HG03439 (cell line): ENCODE measurements around the gene TPM2.

Experiments
- ATAC-seq: cut with Tn5 transposase; IDR thresholded peaks from one replicate; pipeline ENCODE4 v1.9.1; 2021; ENCODE audit warnings: mild to moderate bottlenecking, moderate library complexity; ENCODE audit not compliant: unreplicated experiment

TPM2 gene

DNA sequence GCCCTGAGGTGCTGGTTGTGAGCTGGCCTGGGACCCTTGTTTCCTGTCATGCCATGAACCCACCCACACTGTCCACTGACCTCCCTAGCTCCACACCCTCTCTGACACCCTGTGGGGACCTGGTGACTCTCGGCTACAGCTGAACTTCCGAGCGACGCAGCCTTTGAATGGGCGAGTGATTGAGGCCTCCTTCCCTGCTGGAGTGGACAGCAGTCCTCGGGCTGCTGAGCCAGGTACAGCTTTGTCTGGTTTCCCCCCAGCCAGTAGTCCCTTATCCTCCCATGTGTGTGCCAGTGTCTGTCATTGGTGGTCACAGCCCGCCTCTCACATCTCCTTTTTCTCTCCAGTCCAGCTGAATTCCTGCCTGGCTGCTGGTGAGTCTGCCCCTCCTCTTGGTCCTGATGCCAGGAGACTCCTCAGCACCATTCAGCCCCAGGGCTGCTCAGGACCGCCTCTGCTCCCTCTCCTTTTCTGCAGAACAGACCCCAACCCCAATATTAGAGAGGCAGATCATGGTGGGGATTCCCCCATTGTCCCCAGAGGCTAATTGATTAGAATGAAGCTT, 9.9 kb downstream of the TPM2 start:
- no peak for ATAC-seq

DNA sequence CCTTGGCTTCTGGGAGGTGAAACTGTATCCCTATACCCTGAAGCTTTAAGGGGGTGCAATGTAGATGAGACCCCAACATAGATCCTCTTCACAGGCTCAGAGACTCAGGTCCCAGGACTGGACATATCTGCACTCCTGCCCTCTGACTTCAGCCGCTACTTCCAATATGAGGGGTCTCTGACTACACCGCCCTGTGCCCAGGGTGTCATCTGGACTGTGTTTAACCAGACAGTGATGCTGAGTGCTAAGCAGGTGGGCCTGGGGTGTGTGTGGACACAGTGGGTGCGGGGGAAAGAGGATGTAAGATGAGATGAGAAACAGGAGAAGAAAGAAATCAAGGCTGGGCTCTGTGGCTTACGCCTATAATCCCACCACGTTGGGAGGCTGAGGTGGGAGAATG, 10.6 kb downstream of the TPM2 start:
- no peak for ATAC-seq

DNA sequence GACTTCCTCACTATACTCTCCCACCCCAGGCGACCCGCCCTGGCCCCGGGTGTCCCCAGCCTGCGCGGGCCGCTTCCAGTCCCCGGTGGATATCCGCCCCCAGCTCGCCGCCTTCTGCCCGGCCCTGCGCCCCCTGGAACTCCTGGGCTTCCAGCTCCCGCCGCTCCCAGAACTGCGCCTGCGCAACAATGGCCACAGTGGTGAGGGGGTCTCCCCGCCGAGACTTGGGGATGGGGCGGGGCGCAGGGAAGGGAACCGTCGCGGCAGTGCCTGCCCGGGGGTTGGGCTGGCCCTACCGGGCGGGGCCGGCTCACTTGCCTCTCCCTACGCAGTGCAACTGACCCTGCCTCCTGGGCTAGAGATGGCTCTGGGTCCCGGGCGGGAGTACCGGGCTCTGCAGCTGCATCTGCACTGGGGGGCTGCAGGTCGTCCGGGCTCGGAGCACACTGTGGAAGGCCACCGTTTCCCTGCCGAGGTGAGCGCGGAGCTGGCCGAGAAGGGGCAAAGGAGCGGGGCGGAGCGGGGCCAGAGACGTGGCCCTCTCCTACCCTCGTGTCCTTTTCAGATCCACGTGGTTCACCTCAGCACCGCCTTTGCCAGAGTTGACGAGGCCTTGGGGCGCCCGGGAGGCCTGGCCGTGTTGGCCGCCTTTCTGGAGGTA, 13.9 kb downstream of the TPM2 start:
- no peak for ATAC-seq

DNA sequence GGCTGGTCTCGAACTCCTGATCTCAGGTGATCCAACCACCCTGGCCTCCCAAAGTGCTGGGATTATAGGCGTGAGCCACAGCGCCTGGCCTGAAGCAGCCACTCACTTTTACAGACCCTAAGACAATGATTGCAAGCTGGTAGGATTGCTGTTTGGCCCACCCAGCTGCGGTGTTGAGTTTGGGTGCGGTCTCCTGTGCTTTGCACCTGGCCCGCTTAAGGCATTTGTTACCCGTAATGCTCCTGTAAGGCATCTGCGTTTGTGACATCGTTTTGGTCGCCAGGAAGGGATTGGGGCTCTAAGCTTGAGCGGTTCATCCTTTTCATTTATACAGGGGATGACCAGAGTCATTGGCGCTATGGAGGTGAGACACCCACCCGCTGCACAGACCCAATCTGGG, 14.5 kb downstream of the TPM2 start:
- ATAC-seq, result no peak

DNA sequence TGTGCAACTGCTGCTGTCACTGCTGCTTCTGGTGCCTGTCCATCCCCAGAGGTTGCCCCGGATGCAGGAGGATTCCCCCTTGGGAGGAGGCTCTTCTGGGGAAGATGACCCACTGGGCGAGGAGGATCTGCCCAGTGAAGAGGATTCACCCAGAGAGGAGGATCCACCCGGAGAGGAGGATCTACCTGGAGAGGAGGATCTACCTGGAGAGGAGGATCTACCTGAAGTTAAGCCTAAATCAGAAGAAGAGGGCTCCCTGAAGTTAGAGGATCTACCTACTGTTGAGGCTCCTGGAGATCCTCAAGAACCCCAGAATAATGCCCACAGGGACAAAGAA, 15.7 kb downstream of the TPM2 start:
- no peak for ATAC-seq

DNA sequence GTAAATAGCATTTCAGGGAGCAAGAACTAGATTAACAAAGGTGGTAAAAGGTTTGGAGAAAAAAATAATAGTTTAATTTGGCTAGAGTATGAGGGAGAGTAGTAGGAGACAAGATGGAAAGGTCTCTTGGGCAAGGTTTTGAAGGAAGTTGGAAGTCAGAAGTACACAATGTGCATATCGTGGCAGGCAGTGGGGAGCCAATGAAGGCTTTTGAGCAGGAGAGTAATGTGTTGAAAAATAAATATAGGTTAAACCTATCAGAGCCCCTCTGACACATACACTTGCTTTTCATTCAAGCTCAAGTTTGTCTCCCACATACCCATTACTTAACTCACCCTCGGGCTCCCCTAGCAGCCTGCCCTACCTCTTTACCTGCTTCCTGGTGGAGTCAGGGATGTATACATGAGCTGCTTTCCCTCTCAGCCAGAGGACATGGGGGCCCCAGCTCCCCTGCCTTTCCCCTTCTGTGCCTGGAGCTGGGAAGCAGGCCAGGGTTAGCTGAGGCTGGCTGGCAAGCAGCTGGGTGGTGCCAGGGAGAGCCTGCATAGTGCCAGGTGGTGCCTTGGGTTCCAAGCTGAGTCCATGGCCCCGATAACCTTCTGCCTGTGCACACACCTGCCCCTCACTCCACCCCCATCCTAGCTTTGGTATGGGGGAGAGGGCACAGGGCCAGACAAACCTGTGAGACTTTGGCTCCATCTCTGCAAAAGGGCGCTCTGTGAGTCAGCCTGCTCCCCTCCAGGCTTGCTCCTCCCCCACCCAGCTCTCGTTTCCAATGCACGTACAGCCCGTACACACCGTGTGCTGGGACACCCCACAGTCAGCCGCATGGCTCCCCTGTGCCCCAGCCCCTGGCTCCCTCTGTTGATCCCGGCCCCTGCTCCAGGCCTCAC, 16.3 kb downstream of the TPM2 start, which contains the start of gene CA9:
Gene CA9 (plus strand): TSS at position 797 of the 893 bp plus-strand sequence. CDS start 32 bp downstream, at position 829.
- no peak for ATAC-seq

DNA sequence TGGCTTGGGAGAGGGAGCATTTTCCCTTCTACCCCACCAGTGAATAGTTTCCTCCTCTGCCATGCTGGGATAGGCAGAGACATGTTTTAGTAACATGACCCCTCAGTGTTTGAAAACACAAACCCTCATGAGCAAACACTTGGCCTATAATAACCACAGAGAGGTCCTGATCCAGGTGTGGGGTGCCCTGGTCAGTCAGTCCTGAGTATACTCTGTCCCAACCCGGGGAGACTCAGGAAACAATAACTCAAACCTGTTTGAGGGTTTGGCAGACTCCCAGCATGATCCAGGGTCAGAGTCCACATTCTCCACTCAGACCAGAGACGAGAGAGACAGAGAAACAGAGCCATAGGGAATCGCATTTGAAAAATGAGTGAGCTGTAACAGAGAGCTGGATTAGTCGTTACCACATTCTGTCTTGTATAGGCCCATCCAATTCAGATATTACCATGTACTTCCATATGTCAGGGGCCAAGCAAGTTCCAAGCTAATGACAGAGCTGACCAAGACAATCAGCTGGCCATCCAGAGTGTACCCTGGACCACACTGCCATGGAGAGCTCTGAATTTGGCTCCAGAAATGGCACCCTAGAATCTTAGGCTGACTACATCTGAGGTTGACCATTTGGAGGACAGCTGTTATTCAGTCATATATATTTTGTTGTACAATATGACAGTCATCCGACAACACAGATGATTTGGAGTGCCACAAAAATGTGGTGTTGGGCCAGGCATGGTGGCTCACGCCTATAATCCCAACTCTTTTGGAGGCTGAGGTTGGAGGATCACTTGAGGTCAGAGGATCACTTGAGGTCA, 20.2 kb downstream of the TPM2 start:
- no peak for ATAC-seq

DNA sequence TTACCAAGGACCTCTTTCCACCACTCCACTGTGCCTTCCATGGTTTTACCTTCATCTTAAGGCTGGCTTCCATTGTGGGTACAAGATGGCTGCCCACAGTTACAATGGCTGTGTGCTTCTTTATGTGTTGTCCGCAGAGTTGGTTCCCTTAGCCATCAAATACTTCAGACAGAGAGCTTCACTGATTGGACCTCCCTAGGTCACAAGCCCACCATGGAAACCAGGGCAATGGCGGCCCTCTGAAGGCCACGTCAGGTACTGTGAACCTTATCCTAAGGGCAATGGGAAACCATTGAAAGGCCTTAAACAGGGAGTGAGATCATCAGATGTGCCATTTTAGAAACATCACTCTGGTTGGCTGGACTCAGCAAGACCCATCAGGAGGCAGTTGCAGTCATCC, 21.8 kb downstream of the TPM2 start:
- no peak for ATAC-seq

DNA sequence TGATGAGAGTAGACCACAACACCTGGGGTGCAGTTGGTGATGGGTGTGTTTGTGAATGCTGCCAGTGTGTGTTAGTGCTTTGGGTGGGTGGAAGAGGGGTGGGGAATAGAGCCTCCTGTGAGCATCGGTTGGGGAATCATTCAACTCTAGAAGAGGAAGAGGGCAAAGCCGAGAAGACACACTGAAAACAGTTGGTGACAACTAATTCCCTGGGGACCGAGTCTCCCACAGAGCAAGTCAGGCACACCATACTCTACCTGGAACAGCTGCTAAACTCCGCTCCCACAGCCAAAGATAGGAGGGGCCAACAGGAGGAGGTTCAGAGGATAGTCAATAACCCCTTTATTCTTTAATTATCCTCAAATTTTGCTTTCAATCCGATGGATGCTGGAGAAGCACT, 23.2 kb downstream of the TPM2 start:
- ATAC-seq, result no peak

DNA sequence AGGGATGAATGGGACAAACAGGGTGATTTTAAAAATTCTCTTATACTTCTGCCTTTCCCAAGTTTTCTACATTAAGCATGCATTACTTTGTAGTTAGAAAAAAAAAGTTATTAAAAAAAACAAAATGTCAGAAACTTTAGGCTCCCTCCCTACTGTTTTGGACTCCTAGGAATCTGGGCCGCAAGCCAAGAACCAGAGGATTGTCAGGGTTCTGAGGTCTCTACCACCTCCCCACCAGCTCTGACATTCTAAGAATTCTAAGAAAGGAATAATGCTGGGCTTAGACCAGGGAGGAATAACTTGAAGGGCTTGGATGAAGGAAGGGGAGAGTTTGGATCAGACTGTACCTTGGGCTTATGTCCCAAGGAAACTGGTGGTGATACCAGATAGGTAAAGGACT, 23.7 kb downstream of the TPM2 start:
- ATAC-seq, result no peak

DNA sequence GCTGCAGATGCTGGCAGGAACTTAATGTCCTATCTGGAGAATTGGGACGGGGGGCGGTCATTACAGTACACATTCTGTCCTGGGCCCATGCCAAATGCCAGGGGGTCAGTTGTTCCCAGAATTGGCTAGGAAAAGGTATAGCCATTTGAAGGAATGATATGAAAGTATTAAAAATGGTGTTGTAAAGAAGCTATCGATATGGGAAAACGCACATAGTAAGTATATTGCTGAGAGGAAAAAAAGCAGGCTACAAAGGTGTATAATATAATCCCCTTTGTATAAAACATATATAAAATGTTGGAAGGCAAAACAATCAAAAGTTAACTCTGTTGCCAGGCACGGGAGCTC, 24.3 kb downstream of the TPM2 start:
- no peak for ATAC-seq

DNA sequence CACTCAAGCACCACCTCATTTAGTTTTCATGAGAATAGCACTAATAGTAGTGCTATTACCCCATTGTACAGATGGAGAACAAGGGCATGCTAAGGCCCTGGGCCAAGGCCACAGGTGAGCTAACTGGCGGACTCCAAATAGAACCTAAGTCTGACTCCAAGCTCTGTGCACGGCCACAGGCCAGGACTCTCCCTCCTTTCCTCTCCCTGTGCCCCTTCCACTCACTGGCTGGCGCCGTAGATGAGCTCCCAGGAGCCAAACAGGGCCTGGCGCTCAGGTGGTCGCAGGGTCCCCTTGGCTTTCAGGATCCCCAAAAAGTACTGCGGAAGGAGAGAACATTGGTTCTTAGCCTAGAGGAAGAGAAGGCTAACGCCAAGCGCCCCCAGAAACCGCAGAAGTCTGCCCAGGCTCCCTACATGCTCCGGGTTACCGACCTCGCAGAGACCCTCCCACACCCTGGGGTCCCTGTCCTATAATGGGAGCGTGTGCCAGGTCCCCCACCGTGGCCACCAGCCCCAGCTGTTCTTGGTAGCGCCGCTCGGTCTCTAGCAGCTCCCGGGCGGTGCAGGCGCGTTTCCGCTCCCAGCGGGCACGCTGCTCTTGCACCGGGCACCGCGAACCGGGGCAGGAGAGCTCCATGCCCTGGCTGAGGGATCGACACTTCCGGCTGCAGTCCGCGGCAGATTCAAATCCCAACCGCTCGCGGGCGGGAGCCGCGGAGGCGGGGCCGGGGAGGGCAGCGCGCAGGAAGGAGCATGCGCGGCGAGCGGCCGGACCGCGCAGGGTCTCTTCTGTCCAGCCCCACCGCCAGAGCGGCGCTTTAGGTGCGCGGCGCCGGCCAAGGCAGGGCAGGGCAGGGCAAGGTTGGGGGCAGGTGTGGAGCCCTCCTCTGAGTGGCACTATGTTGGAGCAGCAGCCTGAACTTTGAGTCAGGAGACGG, 24.9 kb downstream of the TPM2 start, which contains the start of gene ARHGEF39:
Gene ARHGEF39 (minus strand): TSS at position 665 of the 940 bp plus-strand sequence. CDS start 26 bp downstream, at position 639.
- peak; percentile 76 for ATAC-seq

DNA sequence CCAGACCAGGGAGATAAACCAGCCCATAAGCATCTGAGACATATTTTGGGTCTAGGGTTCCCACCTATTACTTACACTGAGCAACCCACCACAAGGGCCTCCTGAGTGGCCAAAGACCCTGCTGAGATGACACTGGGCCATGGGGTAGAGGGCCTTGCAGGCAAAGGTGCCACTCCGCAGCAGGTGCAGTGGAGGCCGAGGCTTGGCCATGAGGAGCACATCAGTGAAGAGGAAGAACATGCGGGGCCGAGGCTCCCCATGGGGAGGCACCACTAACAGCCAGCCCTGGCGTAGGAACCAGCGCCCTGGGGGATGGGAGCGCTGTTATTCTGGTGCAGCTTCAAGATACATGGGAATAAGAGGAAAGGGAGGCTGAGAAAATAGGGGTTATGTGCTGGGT, 27.3 kb downstream of the TPM2 start:
- no peak for ATAC-seq

DNA sequence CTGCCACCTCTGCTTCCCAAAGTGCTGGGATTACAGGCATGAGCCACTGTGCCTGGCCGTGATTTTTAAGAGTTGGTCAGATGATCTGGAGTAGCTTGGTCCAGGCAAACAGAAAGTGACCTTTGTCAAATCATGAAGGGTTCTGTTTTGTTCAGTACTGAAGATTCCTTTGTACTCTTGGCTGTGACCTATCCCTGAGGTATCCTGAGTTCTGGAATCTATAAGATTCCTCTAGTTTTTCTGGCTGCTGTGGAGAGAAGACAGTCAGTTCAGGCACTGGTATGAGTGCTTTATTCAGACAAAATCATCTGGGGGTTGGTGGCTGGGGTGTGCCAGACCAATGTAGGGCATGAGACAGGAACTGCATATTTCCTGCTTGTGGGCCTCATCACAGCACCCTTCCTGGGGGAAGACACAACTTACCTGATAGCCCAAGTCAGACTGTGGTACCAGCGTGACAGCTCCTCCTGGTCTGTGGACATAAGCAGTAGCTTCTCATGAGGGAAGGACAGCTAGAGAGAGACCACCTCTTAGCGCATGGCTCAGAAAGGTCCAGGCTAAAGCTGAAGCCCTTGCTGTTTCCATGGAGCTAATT, 27.9 kb downstream of the TPM2 start:
- ATAC-seq, result no peak

DNA sequence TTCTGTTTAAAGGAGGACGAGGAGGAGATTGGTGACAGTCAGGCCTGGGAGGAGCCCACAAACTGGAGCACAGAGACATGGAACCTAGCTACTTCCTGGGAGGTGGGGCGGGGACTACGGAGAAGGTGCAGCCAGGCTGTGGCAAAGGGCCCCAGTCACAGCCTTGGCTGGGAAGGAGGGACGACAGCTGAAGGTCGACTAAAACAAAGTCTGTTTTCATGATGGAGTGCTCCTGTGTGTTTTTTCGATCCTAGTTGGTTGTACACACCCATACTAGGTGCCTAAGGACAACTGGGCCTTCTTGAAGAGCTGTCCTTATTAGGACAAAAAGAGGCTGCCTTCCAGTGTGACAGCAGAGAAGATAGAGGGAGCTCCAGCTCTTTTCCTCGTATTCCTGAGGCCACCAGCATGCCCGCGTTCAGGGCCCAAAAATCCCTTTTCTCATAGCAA, 28.7 kb downstream of the TPM2 start:
- ATAC-seq, result no peak

DNA sequence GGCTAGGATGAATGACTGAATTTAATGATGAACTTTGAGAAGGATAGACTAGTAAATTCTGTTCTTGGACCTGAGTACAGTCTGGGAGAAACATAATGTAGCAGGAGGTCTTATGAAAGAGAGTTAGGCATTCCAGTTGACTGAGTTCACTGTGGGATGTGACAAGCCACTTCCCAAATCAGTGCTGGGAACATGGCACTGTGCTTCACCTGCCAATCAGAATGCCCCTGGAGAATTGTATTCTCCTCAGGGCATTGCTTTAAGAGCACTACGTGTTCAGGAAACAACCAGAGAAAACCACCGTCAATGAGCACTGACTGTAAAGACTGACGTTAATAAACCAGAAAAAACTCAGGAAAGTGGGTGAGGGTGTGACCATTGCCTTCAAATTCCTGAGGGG, 30.4 kb downstream of the TPM2 start:
- ATAC-seq, result no peak

DNA sequence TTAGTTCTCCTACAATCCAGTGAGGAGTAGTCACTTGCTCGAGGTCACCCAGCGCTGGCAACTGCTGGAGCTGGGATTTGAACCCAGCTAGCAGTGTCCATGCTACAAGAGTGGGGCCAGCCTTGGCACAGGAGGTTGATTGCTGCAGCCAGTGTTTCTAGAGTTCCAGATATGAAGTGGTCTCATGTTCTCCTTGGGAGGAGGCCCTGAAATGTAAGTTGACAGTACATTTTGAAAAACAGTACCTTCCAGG, 30.8 kb downstream of the TPM2 start:
- no peak for ATAC-seq

DNA sequence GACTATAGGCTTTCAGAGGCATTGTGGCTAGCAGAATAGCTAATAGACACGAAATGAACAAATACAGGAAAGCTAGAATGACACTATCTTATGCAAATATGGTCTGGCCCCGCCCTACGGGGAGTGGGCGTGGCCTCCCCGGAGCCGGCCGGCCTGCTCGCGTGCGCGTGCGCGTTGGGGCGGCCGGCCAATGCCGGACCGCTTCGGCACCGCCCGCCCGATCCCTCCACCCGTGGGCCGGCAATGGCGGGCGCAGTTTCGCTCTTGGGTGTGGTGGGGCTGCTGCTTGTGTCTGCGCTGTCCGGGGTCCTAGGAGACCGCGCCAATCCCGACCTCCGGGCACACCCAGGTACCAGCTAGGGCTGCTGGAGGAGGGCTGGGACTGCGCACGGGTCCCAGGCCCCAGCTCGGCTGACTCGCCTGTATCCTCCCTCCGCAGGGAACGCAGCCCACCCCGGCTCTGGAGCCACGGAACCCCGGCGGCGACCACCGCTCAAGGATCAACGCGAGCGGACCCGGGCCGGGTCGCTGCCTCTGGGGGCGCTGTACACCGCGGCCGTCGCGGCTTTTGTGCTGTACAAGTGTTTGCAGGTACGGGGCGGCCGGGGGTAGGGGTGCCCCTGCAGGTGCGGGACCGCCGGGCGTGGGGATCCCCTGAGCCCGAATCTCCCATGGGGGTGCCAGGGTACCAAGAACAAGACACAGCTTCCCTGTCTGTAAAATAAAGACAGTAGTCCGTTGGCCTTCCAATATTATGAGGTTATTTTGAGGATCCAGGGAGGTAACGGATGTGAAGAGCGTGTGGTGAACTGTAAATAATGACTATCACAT, 31.4 kb downstream of the TPM2 start, which contains the start of gene CCDC107:
Gene CCDC107 (plus strand): TSS at position 156 of the 831 bp plus-strand sequence. CDS start 88 bp downstream, at position 244.
- peak; percentile 64 for ATAC-seq
